Calu3 (cell line): Measurements from ENCODE around the gene MEF2A. TPM values are rescaled to one million over a fixed set of nuclear protein-coding genes. Genes with fewer than 3 reads are reported as not detected.

ENCODE experiments used
- BruUV-seq: library from RNA; stranded (reverse); fragments of 400-500 nt; replicated peaks from 2 replicates; lab custom pipeline; 2021; lab: Mats Ljungman, UMichigan
- CTCF ChIA-PET: fragments of 300-600 bp; sonication (Branson Sonifier 250); formaldehyde crosslinking; loops from one replicate; lab custom pipeline; 2022; ENCODE audit warnings: antibody characterized with exemption; lab: Charles Lee
- DNase-seq: peaks from one replicate; pipeline ENCODE4 v3.0.0; 2022
- H3K27ac Mint-ChIP-seq: one replicate; pipeline ENCODE4 v1.8.0; 2022; ENCODE audit warnings: mixed read lengths; ENCODE audit not compliant: unreplicated experiment
- H3K27me3 Mint-ChIP-seq: one replicate; pipeline ENCODE4 v1.8.0; 2022; ENCODE audit warnings: mixed read lengths; ENCODE audit not compliant: unreplicated experiment
- H3K36me3 Mint-ChIP-seq: one replicate; pipeline ENCODE4 v1.8.0; 2022; ENCODE audit warnings: mild to moderate bottlenecking, moderate library complexity, mixed read lengths; ENCODE audit not compliant: insufficient read depth, unreplicated experiment
- H3K4me1 Mint-ChIP-seq: one replicate; pipeline ENCODE4 v1.8.0; 2022; ENCODE audit warnings: mild to moderate bottlenecking, low read depth, mixed read lengths; ENCODE audit not compliant: unreplicated experiment
- H3K4me3 Mint-ChIP-seq: one replicate; pipeline ENCODE4 v1.8.0; 2022; ENCODE audit warnings: mild to moderate bottlenecking, low read depth, moderate library complexity, mixed read lengths; ENCODE audit not compliant: unreplicated experiment
- H3K9me3 Mint-ChIP-seq: one replicate; pipeline ENCODE4 v1.8.0; 2022; ENCODE audit warnings: low read depth, mixed read lengths; ENCODE audit not compliant: unreplicated experiment
- intact Hi-C: fragments of 100-400 bp; cut with micrococcal nuclease; formaldehyde crosslinking; loops from one replicate; pipeline ENCODE4 v1.10.0; 2022; ENCODE audit not compliant: unreplicated experiment
- total RNA-seq: library from RNA; stranded (reverse); gene quantifications from 2 replicates; pipeline ENCODE4 v1.2.3, GENCODE V29; 2022
- TF ChIP-seq, protein P1 (sequence below): fragments of 200-600 bp; IDR thresholded peaks from one replicate; pipeline ENCODE4 v1.8.0; 2022; ENCODE audit warnings: antibody characterized with exemption; ENCODE audit not compliant: unreplicated experiment

MEF2A gene
- total RNA-seq, 1 experiment from 2014 or later: 33.6 TPM

- no TSS peak for BruUV-seq
- Mint-ChIP-seq H3K4me1 (no peaks in the 10 kb centered on the region), H3K4me3 (no peak overlapping the region), H3K27ac (no peak overlapping the region), H3K9me3 (peaks cover 5% of the 10 kb centered on the region), H3K36me3 (peaks cover 20% of the 10 kb centered on the region), H3K27me3 (no peaks in the 10 kb centered on the region)
- intact Hi-C loops: no loop called here
- TF ChIP-seq, protein P1, sequence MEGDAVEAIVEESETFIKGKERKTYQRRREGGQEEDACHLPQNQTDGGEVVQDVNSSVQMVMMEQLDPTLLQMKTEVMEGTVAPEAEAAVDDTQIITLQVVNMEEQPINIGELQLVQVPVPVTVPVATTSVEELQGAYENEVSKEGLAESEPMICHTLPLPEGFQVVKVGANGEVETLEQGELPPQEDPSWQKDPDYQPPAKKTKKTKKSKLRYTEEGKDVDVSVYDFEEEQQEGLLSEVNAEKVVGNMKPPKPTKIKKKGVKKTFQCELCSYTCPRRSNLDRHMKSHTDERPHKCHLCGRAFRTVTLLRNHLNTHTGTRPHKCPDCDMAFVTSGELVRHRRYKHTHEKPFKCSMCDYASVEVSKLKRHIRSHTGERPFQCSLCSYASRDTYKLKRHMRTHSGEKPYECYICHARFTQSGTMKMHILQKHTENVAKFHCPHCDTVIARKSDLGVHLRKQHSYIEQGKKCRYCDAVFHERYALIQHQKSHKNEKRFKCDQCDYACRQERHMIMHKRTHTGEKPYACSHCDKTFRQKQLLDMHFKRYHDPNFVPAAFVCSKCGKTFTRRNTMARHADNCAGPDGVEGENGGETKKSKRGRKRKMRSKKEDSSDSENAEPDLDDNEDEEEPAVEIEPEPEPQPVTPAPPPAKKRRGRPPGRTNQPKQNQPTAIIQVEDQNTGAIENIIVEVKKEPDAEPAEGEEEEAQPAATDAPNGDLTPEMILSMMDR: no peak
- CTCF ChIA-PET: no interaction called here
- no peak for DNase-seq
Measured at GRCh38 chr15:99645543-99645935, 79.8 kb downstream of the MEF2A start.

DNA sequence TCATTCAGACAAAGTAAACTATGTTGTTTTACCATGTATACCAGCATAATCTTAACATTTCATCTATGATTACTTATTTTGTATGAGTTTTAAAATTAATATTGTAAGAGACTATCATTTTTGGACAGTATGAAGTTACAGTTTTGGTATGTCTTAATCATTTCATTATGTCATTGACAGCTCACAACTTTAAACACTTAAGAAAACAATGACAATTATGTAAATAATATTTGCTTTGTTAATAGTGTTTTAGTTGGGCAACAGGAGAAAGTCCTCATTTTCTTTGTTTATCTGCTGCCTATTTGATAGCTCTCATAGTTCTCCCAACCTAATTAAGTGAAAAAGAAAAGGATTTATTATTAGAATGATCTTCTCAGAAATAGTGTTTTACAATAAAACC, 80.2 kb downstream of the MEF2A start:
- Mint-ChIP-seq H3K4me1 (no peaks in the 10 kb centered on the region), H3K36me3 (peaks cover 20% of the 10 kb centered on the region), H3K9me3 (peaks cover 5% of the 10 kb centered on the region), H3K27me3 (no peaks in the 10 kb centered on the region), H3K27ac (no peak overlapping the region), H3K4me3 (no peak overlapping the region)
- no peak for DNase-seq
- intact Hi-C loops: no loop called here
- no TSS peak for BruUV-seq
- CTCF ChIA-PET: no interaction called here
- TF ChIP-seq, protein P1: no peak

DNA sequence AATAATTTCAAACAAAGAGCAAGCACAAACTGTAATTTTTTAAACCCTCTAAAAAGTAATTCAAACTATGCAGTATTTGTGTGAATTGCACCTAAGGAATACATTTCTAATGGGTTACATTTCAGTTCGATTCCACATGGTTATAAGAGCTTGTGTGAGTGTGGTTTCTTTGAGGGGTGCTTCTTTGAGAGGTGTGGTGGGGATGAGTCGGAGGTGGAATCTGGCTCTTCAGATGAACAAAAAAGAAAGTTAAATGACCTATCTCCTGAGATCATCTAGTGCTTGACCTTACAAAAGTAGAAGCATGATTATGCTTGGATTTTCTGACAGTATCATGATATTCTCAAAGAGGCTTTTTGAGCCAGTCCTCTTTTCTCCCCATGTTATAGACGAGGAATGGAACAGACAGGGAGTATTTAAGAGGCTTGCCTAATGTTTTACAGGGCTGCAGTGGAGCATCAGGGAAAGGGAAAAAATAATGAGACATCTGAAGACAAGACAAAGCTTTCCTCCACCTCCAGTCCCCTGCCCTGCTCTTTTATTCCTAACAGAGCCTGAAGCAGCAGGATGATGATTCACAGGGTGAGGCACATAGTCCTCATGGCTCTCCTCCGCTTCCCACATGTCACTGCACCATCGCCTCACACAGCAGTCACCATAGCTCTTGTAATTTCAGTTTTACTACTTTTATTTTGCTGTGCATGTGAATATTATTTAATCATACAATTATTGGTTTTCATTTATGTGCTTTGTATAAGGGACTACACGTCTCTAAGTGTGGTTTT, 85.4 kb downstream of the MEF2A start:
- Mint-ChIP-seq H3K36me3 (no peaks in the 10 kb centered on the region), H3K9me3 (peaks cover under 1% of the 10 kb centered on the region), H3K27ac (peak overlapping the region; percentile 52), H3K4me1 (no peaks in the 10 kb centered on the region), H3K27me3 (no peaks in the 10 kb centered on the region), H3K4me3 (no peak overlapping the region)
- CTCF ChIA-PET: no interaction called here
- DNase-seq: no peak
- BruUV-seq: no TSS peak
- intact Hi-C loops: no loop called here
- TF ChIP-seq, protein P1: no peak

DNA sequence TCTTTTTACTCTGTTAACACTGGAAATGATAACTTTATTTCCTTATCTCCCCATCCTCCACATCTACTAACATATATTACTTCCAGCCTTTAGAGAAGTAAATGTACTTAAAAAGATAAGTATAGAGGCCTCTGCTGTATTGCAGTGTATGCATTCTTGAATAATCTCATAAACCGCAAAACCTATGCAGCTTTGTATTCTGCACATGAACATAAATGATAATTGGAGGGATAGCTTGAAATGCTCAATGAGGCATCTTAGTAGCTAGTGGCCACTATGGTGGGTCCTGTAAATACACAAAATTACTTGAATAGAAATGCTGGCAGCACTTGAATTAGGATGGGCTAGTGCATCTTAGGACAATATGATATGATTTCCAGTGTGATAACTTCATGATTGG, 90.4 kb downstream of the MEF2A start:
- Mint-ChIP-seq H3K9me3 (no peaks in the 10 kb centered on the region), H3K36me3 (no peaks in the 10 kb centered on the region), H3K27me3 (no peaks in the 10 kb centered on the region), H3K4me1 (no peaks in the 10 kb centered on the region), H3K4me3 (no peak overlapping the region), H3K27ac (no peak overlapping the region)
- CTCF ChIA-PET: no interaction called here
- no peak for DNase-seq
- no TSS peak for BruUV-seq
- TF ChIP-seq, protein P1: no peak
- intact Hi-C loops: no loop called here
